ENCODE data around the gene PLA2G6. TPM values are rescaled to one million over a fixed set of nuclear protein-coding genes. Genes with fewer than 3 reads are reported as not detected.

The PLA2G6 gene
- total RNA-seq, 2 donors from 2014 or later: 60.6 to 60.7 TPM

- H3K36me3 ChIP-seq (ENCODE audit: control insufficient read depth, insufficient read depth, low read length): no peaks in the 10 kb centered on the region
- DNase-seq: no peak
- Mint-ChIP-seq H3K4me1 (peaks cover 10% of the 10 kb centered on the region), H3K27ac (peak overlapping the region; percentile 39), H3K36me3 (ENCODE audit: low read depth) (no peaks in the 10 kb centered on the region), H3K4me3 (no peak overlapping the region), H3K9me3 (no peaks in the 10 kb centered on the region), H3K27me3 (ENCODE audit: insufficient read depth) (peaks cover 9% of the 10 kb centered on the region)
- no peak overlapping the region for H3K9ac ChIP-seq (ENCODE audit: extremely low read depth, low read length, poor library complexity, severe bottlenecking)
- 91 to 96% methylated on average over 2 to 7 of the region's 7 CpGs for WGBS, 2 experiments (ENCODE audit: insufficient coverage in 1 of 2, insufficient read length in 1 of 2)
- no peaks in the 10 kb centered on the region for H3K9me3 ChIP-seq (ENCODE audit: control insufficient read depth, low read length)
- TF ChIP-seq CTCF (conservative IDR thresholded peaks at IDR 0.05): no peak
- peaks cover 6% of the 10 kb centered on the region for H3K27me3 ChIP-seq (ENCODE audit: control insufficient read depth, insufficient read depth, low read length, poor library complexity, severe bottlenecking)
- no peak overlapping the region for H3K27ac ChIP-seq (ENCODE audit: low read depth, low read length)
- H3K4me1 ChIP-seq (ENCODE audit: control insufficient read depth, insufficient read depth, low read length): peaks cover 3% of the 10 kb centered on the region
- H3K4me3 ChIP-seq (ENCODE audit: low read length): no peak overlapping the region
These were observed 23.2 kb upstream of the PLA2G6 start for GRCh38 chr22:38204784-38205183.

GRCh38 chr22:38203855-38204514 is 22.4 kb upstream of the PLA2G6 start:
- Mint-ChIP-seq H3K9me3 (no peaks in the 10 kb centered on the region), H3K36me3 (ENCODE audit: low read depth) (no peaks in the 10 kb centered on the region), H3K27ac (no peak overlapping the region), H3K27me3 (ENCODE audit: insufficient read depth) (peaks cover 11% of the 10 kb centered on the region), H3K4me3 (peak overlapping the region; percentile 72), H3K4me1 (peaks cover 10% of the 10 kb centered on the region)
- peaks cover 6% of the 10 kb centered on the region for H3K27me3 ChIP-seq (ENCODE audit: control insufficient read depth, insufficient read depth, low read length, poor library complexity, severe bottlenecking)
- no peaks in the 10 kb centered on the region for H3K36me3 ChIP-seq (ENCODE audit: control insufficient read depth, insufficient read depth, low read length)
- H3K4me3 ChIP-seq (ENCODE audit: low read length): peak overlapping the region; percentile 80
- no peak overlapping the region for H3K27ac ChIP-seq (ENCODE audit: low read depth, low read length)
- no peak for DNase-seq
- H3K9me3 ChIP-seq (ENCODE audit: control insufficient read depth, low read length): no peaks in the 10 kb centered on the region
- H3K4me1 ChIP-seq (ENCODE audit: control insufficient read depth, insufficient read depth, low read length): peaks cover 3% of the 10 kb centered on the region
- TF ChIP-seq CTCF (conservative IDR thresholded peaks at IDR 0.05): no peak
- WGBS, 2 experiments (ENCODE audit: insufficient coverage in 1 of 2, insufficient read length in 1 of 2): 90 to 96% methylated on average over 3 of the region's 3 CpGs
- H3K9ac ChIP-seq (ENCODE audit: extremely low read depth, low read length, poor library complexity, severe bottlenecking): no peak overlapping the region

DNA sequence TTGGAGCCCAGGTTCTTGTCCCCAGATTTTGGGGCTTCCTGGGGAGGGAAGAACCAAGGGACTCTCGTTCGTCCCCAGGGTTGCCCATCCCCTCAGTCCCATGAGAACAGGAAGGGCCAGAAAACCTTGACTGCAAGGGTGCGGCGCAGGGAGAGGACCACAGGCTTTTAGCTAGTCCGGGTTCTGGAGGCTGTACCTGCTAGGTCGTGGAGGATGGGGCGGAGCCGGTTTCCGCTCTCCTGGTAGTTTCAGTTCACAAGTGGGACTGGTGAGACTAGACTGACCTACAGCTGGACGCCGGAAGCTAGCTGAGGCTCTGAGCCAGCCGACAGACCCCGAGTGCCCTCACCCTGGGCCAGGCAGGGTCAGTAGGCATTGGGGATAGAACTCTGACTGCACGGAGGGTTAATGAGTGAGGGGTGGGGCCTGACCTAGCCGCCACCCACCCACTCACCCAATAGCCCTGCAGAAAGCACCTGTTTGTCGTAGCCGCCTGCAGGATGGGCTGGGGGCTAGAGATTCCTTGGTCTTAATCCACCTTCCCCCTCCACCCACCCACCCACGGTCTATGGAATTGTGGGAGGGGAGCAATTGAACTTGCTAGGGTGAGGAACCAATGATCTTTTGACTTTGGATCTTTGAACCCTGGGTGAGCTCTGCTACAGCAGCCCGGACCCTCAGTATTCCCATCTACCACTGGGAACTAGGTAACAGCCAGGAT is 21.6 kb upstream of the PLA2G6 start:
- Histone ChIP-seq H3K4me1 (ENCODE audit: control insufficient read depth, insufficient read depth, low read length) (peaks cover 3% of the 10 kb centered on the region), H3K27me3 (ENCODE audit: control insufficient read depth, insufficient read depth, low read length, poor library complexity, severe bottlenecking) (peaks cover 6% of the 10 kb centered on the region), H3K27ac (ENCODE audit: low read depth, low read length) (no peak overlapping the region), H3K9ac (ENCODE audit: extremely low read depth, low read length, poor library complexity, severe bottlenecking) (peak overlapping the region; percentile 93), H3K4me3 (ENCODE audit: low read length) (peak overlapping the region; percentile 80), H3K36me3 (ENCODE audit: control insufficient read depth, insufficient read depth, low read length) (no peaks in the 10 kb centered on the region), H3K9me3 (ENCODE audit: control insufficient read depth, low read length) (no peaks in the 10 kb centered on the region)
- WGBS, 2 experiments (ENCODE audit: insufficient coverage in 1 of 2, insufficient read length in 1 of 2): 10 to 23% methylated on average over 4 to 15 of the region's 19 CpGs
- Mint-ChIP-seq H3K36me3 (ENCODE audit: low read depth) (no peaks in the 10 kb centered on the region), H3K9me3 (no peaks in the 10 kb centered on the region), H3K4me3 (peak overlapping the region; percentile 72), H3K27ac (peak overlapping the region; percentile 77), H3K27me3 (ENCODE audit: insufficient read depth) (peaks cover 11% of the 10 kb centered on the region), H3K4me1 (peaks cover 10% of the 10 kb centered on the region)
- TF ChIP-seq CTCF (conservative IDR thresholded peaks at IDR 0.05): no peak
- DNase-seq: peak; percentile 84
